Ovary (tissue), 3 donors: Measurements from ENCODE around the gene PIPOX.

Experiments
- CTCF ChIP-seq, 3 donors: fragments of 450-650 bp in 2 of 3; fragments of 200-600 bp in 1 of 3; IDR thresholded peaks; one replicate each; pipeline versions ENCODE4 v1.5.1 to v1.8.0; 2016 to 2022; ENCODE audit warnings: antibody characterized with exemption in 3 of 3, mild to moderate bottlenecking in 1 of 3
- POLR2A ChIP-seq: fragments of 450-650 bp; IDR thresholded peaks from one replicate; pipeline ENCODE4 v1.6.1; 2017; ENCODE audit warnings: antibody characterized with exemption, mild to moderate bottlenecking, moderate library complexity
- donor health status: DM: no; HTN: no; CAD: no.

GRCh38 chr17:29024316-29024952, 18.5 kb upstream of the PIPOX start:
- no peak for TF ChIP-seq CTCF (IDR thresholded peaks at IDR 0.05)
- no peak for TF ChIP-seq POLR2A
